Superior temporal gyrus (tissue), 1 donor: Measurements from ENCODE around the gene EFCAB14.
"Not testable (repeated sequence)": the region's sequence is repeated elsewhere in the genome, so short reads cannot be mapped to it uniquely, and the experiment has no call there.

Experiments used
- DNase-seq: peaks from one replicate; pipeline ENCODE4 v3.0.0-alpha.2; 2016; ENCODE audit errors: extremely low spot score

EFCAB14 gene

GRCh38 chr1:46653405-46653958 lies 65.4 kb downstream of the EFCAB14 start:
- DNase-seq: no peak

- DNase-seq: no peak
These were observed 66.4 kb downstream of the EFCAB14 start for GRCh38 chr1:46652321-46653100.

- not testable (repeated sequence) for DNase-seq
These were observed 67.8 kb downstream of the EFCAB14 start for GRCh38 chr1:46651152-46651551.

GRCh38 chr1:46650491-46650890 lies 68.4 kb downstream of the EFCAB14 start:
- DNase-seq: no peak

GRCh38 chr1:46649764-46650163 lies 69.2 kb downstream of the EFCAB14 start:
- DNase-seq: no peak

GRCh38 chr1:46647611-46648010 lies 71.3 kb downstream of the EFCAB14 start:
- DNase-seq: no peak

- DNase-seq: no peak
These were observed 72.1 kb downstream of the EFCAB14 start for GRCh38 chr1:46646844-46647243.

- DNase-seq: no peak
These were observed 72.6 kb downstream of the EFCAB14 start for GRCh38 chr1:46646331-46646730.

- no peak for DNase-seq
These were observed 73.1 kb downstream of the EFCAB14 start for GRCh38 chr1:46645815-46646214.

GRCh38 chr1:46643368-46643775 lies 75.5 kb downstream of the EFCAB14 start:
- peak; percentile 40 for DNase-seq

- no peak for DNase-seq
These were observed 76.7 kb downstream of the EFCAB14 start for GRCh38 chr1:46642115-46642680.

GRCh38 chr1:46639547-46639946 lies 79.4 kb downstream of the EFCAB14 start:
- DNase-seq: no peak

GRCh38 chr1:46638921-46639320 lies 80.0 kb downstream of the EFCAB14 start:
- DNase-seq: no peak

- DNase-seq: no peak
These were observed 81.3 kb downstream of the EFCAB14 start for GRCh38 chr1:46637444-46638083.

GRCh38 chr1:46635205-46635604 lies 83.7 kb downstream of the EFCAB14 start:
- DNase-seq: no peak

GRCh38 chr1:46630719-46631118 lies 88.2 kb downstream of the EFCAB14 start:
- no peak for DNase-seq
